GM12892 (cell line): ENCODE results near the gene HSP90AA1.

Source experiments
- DNase-seq: peaks from one replicate; pipeline ENCODE4 v3.0.0; 2011; ENCODE audit not compliant: insufficient read length
- FAIRE-seq: peaks from 2 replicates; lab custom pipeline; 2011; peaks lifted over from hg19 to GRCh38; lab: Jason Lieb, UNC
- POLR2A ChIP-seq: IDR thresholded peaks from 2 replicates; pipeline ENCODE4 v1.6.1; 2011; ENCODE audit warnings: low read depth, low read length, control low read depth
- POLR2AphosphoS5 ChIP-seq: IDR thresholded peaks from 2 replicates; pipeline ENCODE4 v1.6.1; 2011; ENCODE audit warnings: low read depth, low read length, control low read depth
- TAF1 ChIP-seq: IDR thresholded peaks from 2 replicates; pipeline ENCODE4 v1.6.1; 2011; ENCODE audit warnings: low read depth, mild to moderate bottlenecking, control low read depth, low read length, borderline replicate concordance

Gene HSP90AA1

DNA sequence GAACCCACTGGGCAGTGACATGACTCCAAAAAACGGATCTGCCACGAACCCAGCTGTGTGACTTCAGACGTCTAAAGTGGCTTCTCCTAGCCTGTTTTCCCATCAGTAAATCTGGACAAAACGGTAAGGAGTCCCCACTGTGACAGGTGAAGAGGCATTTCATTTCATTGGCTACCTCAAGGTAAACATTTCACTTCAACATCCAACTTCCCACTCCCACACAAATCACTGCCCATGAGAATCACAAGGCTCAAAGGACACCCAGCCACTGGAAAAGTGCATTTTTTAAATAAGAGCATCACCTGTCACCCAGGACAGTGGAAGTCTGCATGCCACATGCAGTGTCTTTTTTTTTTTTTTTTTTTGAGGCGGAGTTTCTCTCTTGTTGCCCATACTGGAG lies 27.9 kb downstream of the HSP90AA1 start:
- no peak for FAIRE-seq

DNA sequence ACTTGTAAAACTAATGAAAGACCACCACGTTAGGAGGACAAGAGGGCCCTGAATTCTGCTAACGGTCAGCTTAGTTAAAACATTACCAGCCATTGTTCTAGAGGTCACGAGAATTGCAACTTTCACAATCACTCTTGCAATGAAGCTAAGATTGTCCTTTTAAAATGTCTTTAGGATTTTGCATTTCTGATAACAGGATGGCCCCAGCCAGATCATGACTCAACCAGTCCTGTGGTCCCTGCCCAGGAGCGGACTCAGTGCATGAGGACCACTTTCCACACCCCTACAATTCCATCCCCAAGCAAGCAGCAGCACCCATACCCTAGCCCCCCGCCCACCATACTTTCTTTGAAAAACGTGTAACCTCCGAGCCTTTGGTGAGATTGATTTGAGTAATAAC lies 28.7 kb downstream of the HSP90AA1 start:
- DNase-seq (no peak), FAIRE-seq (no peak)
- TF ChIP-seq TAF1, result no peak
- no peak for TF ChIP-seq POLR2A
- TF ChIP-seq POLR2AphosphoS5, result no peak

More for the DNA sequence above, 27.9 kb downstream of the HSP90AA1 start:
- no peak for DNase-seq
- no peak for TF ChIP-seq POLR2A
- no peak for TF ChIP-seq POLR2AphosphoS5
- TF ChIP-seq TAF1, result no peak

DNA sequence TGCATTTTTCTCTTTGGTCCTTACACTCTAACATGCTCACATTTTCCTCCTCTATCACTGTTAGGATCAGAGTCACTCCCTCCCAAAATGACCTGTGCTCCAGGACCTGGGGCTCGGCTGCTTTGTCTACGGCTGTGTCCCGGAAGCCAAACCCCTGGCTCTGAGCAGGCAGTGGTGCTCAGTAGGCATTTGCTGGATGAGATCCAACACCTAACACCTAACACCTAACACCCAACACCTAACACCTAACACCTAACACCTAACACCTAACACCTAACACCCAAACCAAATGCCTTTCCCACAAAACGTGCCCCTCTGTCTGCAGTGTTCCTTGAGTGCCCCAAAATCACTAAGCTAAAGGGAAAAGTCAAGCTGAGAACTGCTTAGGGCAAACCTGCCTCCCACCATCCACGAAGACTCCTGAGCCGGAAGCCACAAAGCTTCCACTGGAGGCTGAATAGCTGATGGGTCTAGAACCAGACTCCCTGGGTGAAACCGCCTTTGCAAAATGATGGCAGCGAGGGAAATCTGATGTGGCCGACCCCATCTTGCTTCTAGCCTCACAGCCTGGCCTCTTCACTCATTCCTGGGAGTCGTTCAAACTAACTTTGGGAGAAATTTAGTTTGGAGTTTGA lies 29.2 kb downstream of the HSP90AA1 start:
- FAIRE-seq, result no peak
- no peak for TF ChIP-seq POLR2A
- TF ChIP-seq TAF1, result no peak
- TF ChIP-seq POLR2AphosphoS5, result no peak
- DNase-seq, result no peak

DNA sequence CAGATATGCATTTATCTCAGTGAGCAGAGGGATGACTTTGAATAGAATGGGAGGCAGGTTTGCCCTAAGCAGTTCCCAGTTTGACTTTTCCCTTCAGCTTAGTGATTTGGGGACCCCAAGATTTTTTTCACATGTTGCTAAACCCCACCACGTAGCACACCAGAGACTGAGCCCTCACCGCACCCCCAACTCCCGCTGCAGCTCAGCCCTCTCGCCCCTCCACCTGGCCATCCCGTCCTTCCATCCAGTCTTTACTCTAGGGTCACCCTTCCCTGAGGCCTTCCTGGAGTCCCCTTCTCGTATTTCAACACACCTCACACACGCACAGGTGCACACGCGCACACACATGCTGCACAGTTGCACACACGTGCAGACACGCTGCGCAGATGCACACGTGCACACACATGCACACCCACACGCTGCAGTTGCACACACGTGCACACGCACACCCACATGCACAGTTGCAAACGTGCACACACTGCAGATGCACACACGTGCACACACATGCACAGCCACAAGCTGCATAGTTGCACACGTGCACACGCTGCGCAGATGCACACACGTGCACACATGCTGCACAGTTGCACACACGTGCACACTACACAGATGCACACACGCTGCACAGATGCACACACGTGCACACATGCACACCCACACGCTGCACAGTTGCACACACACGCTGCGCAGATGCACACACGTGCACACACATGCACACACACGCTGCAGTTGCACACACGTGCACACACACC lies 30.0 kb downstream of the HSP90AA1 start:
- FAIRE-seq (no peak), DNase-seq (no peak)
- TF ChIP-seq TAF1, result no peak
- TF ChIP-seq POLR2A, result no peak
- no peak for TF ChIP-seq POLR2AphosphoS5

DNA sequence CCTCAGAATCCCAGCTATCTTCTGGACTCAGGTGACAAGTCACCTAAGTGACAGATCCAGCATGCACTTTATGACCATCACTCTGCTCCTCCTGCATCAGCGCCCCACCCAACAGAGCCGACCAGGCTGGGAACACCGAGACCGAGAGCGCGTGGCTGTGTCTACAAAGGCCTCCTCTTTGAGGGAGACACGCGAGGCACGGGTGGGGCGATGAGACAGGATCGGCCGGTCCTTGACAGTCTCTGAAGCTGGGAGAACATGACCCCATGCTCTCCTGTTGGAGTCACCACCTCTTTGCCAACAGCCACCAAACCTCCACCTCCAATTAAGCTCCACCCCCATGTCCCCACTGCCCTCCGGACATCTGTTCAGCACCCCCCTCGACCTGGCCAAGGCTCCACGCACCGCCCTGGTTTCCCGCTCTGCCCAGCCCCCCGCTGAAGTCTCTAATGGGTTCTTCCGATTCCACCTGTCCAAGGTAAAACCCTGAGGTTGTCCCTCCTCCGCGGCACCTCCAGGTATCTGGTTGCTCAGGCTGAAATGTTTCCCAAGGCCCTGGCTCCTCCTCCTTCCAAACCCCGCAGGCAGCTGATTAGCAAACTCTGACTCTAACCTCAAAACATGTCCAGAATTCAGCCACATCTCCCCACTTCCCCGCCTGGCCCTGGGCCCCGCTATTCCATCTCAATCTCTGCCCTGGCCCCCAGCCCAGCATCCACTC lies 31.5 kb downstream of the HSP90AA1 start:
- DNase-seq, result no peak
- TF ChIP-seq TAF1, result no peak
- no peak for TF ChIP-seq POLR2A
- TF ChIP-seq POLR2AphosphoS5, result no peak
- FAIRE-seq, result no peak

DNA sequence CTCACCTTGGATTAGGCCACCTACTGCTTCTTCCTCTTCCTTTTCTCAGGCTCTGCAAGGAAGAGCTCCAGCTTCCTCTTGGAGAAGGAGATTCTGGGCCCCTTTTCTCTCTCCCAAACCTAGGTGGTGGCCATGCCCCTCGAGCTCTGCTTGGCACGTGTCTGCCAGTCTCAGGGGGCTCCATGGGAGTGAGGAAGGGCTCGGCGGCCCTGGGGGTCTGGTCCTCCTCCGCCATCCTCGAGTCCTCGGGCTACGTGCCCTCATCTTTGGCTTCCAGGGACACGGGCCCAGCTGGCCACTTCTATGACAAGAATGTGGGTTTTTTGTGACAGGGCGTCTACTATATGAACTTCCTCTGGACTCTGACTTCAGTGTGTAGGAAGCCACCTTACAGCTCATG lies 34.3 kb downstream of the HSP90AA1 start:
- no peak for DNase-seq

DNA sequence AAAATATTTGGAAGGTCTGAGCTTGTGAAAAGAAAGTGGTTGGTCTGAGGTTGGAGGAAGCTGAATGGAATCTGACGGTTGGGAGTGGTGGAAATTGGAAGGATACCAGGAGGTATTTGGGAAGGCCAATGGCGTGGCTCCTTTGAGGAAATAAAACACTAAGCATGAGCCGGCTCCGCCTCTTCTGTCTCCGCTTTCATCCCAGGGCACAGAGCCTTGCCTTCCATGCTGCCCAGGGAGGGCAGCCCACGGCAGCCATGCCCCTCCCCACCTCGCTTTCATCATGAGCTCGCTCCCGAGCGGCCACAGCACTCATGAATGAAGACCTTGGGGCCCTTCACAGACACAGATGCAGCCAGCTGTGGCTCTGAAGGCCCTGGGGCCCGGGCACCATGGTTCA lies 36.2 kb downstream of the HSP90AA1 start:
- FAIRE-seq (no peak), DNase-seq (no peak)
- no peak for TF ChIP-seq POLR2A

More for the DNA sequence above, 34.3 kb downstream of the HSP90AA1 start:
- no peak for FAIRE-seq
- no peak for TF ChIP-seq TAF1
- TF ChIP-seq POLR2AphosphoS5, result no peak
- TF ChIP-seq POLR2A, result no peak

DNA sequence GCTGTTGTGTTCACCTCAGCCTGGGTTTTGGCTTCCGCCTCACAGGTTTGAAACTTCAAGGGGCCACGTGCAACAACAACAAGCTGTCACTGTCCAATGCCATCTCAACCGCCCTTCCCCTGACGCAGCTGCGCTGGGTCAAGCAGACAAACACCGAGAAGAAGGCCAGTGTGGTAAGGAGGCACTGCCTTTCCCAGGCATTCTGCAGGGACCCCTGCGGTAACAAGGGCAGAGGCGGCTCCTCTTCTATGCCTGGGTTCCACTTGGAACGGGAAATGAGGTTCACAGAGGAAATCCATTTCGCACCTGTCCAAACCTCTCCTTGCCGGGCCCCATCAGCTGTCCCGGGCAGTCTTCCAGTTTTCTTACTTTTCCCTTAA lies 36.8 kb downstream of the HSP90AA1 start:
- DNase-seq (no peak), FAIRE-seq (no peak)
- TF ChIP-seq POLR2AphosphoS5 (no peak), POLR2A (no peak), TAF1 (no peak)

DNA sequence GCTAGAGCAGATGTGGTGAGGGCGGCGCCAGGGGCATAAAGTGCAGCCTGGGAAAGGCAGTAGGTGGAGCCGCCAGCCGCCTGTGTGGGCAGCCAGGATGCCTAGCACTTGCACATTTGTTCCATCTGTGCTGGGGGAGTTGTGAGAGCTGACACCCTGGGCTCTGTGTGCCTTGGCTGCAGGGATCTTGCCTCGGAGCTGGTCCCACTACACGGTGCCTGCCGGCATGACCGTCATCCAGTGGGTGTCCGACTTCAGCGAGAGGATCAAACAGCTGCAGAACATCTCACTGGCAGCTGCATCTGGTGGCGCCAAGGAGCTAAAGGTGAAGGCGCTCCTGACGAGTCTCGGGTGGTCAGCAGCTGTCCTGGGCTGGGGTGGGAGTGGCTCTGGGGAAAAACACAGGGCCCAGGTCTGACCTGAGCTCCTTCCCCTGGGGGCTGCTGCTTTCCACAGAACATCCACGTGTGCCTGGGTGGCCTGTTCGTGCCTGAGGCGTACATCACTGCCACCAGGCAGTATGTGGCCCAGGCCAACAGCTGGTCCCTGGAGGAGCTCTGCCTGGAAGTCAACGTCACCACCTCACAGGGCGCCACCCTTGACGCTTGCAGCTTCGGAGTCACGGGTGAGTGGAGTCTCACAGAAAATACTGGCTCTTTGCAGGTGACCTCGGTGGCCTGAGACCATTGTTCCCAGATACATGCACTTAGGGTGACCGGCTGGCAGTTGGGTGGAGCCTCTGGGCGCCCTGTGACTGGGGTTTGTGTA lies 37.4 kb downstream of the HSP90AA1 start:
- no peak for TF ChIP-seq POLR2AphosphoS5
- no peak for TF ChIP-seq POLR2A
- no peak for TF ChIP-seq TAF1
- DNase-seq, result no peak
- FAIRE-seq, result no peak

DNA sequence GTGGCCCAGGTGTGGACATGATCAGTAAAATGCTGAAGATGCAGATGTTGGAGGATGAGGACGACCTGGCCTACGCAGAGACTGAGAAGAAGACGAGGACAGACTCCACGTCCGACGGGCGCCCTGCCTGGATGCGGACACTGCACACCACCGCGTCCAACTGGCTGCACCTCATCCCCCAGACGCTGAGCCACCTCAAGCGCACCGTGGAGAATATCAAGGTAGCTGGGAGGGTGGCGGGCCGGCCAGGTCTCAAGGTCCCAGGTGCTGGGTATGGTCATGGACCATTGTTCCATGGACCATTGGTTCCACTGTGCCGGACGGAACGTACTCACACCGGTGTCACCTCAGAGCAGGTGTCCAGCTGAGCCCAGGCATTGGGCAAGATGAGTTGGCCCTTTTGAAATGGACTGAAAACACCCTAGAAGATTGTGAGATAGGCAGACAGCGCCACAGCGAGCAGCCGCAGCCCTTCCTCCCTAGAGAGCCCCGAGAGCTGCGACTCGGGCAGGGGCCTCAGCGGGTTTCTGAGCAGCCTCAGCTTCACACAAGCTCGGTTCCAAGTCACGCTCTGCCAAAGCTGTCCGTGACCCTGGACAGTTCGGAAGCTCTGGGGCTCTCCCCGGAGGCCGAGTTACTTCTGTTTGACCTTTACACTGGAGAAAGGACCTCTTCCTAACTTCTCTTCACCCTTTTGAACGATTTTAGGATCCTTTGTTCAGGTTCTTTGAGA lies 38.9 kb downstream of the HSP90AA1 start:
- FAIRE-seq (no peak), DNase-seq (no peak)
- no peak for TF ChIP-seq POLR2AphosphoS5
- TF ChIP-seq TAF1, result no peak
- TF ChIP-seq POLR2A, result no peak
